ENCODE data around the gene NLRP3.
"Not testable (repeated sequence)": the region's sequence is repeated elsewhere in the genome, so short reads cannot be mapped to it uniquely, and the experiment has no call there.

The NLRP3 gene

DNA sequence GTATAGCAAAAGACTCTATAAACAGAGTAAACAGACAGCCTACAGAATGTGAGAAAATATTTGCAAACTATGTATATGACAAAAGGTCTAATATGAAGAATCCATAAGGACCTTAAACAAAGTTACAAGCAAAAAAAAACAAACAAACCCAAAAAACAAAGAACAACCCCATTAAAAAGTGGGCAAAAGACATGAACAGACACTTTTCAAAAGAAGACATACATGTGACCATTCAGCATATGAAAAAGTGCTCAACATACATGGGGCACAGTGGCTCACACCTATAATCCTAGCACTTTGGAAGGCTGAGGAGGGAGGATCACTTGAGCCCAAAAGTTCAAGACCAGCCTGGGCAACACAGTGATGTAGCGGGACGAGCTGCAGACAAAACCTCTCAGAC is 59.8 kb downstream of the NLRP3 start:
- no peaks in the 10 kb centered on the region; the same call in 1 of the 2 replicates for H3K9me3 ChIP-seq
- TF ChIP-seq, protein P1, sequence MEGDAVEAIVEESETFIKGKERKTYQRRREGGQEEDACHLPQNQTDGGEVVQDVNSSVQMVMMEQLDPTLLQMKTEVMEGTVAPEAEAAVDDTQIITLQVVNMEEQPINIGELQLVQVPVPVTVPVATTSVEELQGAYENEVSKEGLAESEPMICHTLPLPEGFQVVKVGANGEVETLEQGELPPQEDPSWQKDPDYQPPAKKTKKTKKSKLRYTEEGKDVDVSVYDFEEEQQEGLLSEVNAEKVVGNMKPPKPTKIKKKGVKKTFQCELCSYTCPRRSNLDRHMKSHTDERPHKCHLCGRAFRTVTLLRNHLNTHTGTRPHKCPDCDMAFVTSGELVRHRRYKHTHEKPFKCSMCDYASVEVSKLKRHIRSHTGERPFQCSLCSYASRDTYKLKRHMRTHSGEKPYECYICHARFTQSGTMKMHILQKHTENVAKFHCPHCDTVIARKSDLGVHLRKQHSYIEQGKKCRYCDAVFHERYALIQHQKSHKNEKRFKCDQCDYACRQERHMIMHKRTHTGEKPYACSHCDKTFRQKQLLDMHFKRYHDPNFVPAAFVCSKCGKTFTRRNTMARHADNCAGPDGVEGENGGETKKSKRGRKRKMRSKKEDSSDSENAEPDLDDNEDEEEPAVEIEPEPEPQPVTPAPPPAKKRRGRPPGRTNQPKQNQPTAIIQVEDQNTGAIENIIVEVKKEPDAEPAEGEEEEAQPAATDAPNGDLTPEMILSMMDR (IDR thresholded peaks at IDR 0.05; ENCODE audit: low read depth, low read length): no peak
- H3K4me1 ChIP-seq: no peaks in the 10 kb centered on the region
- H3K36me3 ChIP-seq: no peaks in the 10 kb centered on the region
- H3K27me3 ChIP-seq: no peaks in the 10 kb centered on the region
- DNase-seq: no peak
- H3K4me3 ChIP-seq (ENCODE audit: low read depth, low read length): no peak overlapping the region

DNA sequence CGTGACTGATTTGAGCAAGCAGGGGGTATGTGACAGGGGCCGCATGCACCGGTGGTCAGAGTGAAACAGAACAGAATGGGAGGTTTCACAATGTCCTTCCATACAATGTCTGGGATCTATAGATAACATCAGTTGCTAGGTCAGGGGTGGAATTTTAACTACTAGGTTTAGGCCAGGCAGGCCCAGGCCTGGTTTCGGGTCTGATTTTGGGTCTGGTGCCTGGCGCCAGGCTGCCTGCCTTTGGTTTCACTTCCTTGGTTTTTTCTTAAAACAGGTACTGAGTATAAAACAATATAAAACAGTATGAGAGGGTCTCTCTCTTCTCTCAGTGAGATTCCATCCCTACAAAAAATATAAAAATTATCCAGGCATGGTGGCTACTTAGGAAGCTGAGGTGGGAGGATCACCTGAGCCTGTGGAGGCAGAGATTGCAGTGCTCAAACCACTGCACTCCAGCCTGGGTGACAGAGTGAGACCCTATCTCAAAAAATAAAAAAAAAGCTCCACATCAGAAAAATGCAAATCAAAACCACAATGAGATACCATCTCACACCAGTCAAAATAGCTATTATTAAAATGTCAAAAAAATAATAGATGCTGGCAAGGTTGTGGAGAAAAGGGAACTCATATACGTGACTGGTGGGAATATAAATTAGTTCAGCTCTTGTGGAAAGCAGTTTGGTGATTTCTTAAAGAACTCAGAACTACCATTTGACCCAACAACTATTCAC is 60.5 kb downstream of the NLRP3 start:
- H3K36me3 ChIP-seq; H3K9me3 ChIP-seq; DNase-seq; H3K4me3 ChIP-seq (ENCODE audit: low read depth, low read length); H3K27me3 ChIP-seq; H3K4me1 ChIP-seq: not testable (repeated sequence)

DNA sequence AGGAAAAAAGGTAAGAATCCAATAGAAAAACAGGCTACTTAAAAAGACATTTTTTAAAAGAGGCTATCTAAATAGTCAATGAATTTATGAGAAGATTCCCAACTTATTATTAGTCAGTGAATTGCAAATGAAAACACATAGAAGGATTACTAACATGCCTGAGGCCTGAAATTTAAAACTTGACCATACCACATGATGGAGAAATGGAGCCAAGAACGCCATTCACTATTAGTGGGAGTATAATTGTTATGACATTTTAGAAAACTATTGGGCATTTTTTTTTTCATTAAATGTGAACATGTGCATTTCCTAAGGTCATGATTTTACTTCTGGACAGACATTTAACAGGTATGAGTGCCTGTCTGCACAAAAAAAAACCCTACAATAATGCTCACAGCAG is 66.8 kb downstream of the NLRP3 start:
- H3K9me3 ChIP-seq: no peaks in the 10 kb centered on the region
- no peak for DNase-seq
- no peaks in the 10 kb centered on the region for H3K4me1 ChIP-seq
- TF ChIP-seq, protein P1 (IDR thresholded peaks at IDR 0.05; ENCODE audit: low read depth, low read length): no peak
- H3K36me3 ChIP-seq: no peaks in the 10 kb centered on the region
- peaks cover 3% of the 10 kb centered on the region; the same call in 1 of the 2 replicates for H3K27me3 ChIP-seq
- H3K4me3 ChIP-seq (ENCODE audit: low read depth, low read length): no peak overlapping the region

DNA sequence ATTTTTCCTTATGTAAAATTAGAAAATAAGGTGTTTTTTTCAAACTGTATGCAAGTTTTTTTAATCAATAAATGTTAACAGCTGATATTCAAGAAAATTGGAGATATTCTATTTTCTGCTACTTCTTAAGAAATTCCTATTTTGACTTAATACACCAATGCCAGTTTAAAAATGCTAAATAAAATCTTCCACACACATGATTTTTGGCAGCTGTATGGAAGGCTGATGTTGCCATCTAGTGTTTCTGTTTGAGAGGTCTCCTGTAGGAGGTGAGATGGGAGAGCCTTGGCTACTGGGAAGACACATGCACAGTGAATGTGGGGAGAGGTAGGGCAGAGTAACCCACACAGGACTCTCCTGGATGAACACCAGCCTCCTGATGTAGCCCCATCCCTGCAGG is 71.1 kb downstream of the NLRP3 start:
- no peak for DNase-seq
- TF ChIP-seq, protein P1 (IDR thresholded peaks at IDR 0.05; ENCODE audit: low read depth, low read length): peak; percentile 52
- H3K9me3 ChIP-seq: no peaks in the 10 kb centered on the region
- no peaks in the 10 kb centered on the region for H3K36me3 ChIP-seq
- peaks cover 7% of the 10 kb centered on the region; the same call in 1 of the 2 replicates for H3K27me3 ChIP-seq
- H3K4me1 ChIP-seq: no peaks in the 10 kb centered on the region
- H3K4me3 ChIP-seq (ENCODE audit: low read depth, low read length): no peak overlapping the region

DNA sequence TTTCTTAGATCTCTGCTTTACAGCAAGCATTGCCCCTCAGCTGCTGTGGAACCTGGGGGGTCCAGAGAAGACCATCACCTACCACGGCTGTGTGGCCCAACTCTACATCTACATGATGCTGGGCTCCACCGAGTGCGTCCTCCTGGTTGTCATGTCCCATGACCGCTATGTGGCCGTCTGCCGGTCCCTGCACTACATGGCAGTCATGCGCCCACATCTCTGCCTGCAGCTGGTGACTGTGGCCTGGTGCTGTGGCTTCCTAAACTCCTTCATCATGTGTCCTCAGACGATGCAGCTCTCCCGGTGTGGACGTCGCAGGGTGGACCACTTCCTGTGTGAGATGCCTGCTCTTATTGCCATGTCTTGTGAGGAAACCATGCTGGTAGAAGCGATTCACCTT is 75.4 kb downstream of the NLRP3 start:
- no peaks in the 10 kb centered on the region for H3K4me1 ChIP-seq
- H3K9me3 ChIP-seq: no peaks in the 10 kb centered on the region
- H3K27me3 ChIP-seq: peaks cover 4% of the 10 kb centered on the region; the same call in 1 of the 2 replicates
- H3K4me3 ChIP-seq (ENCODE audit: low read depth, low read length): no peak overlapping the region
- TF ChIP-seq, protein P1 (IDR thresholded peaks at IDR 0.05; ENCODE audit: low read depth, low read length): no peak
- no peaks in the 10 kb centered on the region for H3K36me3 ChIP-seq
- DNase-seq: no peak

DNA sequence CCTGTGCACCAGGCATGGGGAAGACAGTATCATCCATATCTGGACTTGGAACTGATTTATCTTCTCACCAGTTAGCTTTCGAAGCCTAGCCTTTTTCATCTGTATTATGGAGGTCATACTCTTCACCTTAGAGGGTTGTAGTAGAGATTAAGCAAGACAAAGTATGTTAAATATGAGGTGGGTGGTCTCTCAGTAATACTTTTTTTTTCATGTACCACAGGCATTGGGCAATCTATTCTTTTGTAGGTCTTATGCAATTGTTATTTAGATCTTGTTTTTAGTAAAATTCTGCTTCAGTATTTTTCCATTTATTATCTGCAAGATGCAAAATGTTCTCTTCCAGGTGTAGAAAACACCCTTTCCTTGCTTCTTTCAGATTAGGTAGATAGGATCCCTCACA is 77.1 kb downstream of the NLRP3 start:
- peaks cover 7% of the 10 kb centered on the region for H3K27me3 ChIP-seq
- no peaks in the 10 kb centered on the region for H3K36me3 ChIP-seq
- TF ChIP-seq, protein P1 (IDR thresholded peaks at IDR 0.05; ENCODE audit: low read depth, low read length): no peak
- DNase-seq: no peak
- H3K4me1 ChIP-seq: no peaks in the 10 kb centered on the region
- H3K9me3 ChIP-seq: no peaks in the 10 kb centered on the region
- H3K4me3 ChIP-seq (ENCODE audit: low read depth, low read length): no peak overlapping the region
